Aorta (tissue), 5 donors: ENCODE measurements around the gene PTGER2. TPM values are rescaled to one million over a fixed set of nuclear protein-coding genes. Genes with fewer than 3 reads are reported as not detected.

Source experiments
- ATAC-seq: fragments of 200-7000 bp; cut with Tn5 transposase; one replicate; pipeline ENCODE4 v1.9.1; 2022; ENCODE audit warnings: moderate library complexity; ENCODE audit not compliant: low FRiP score
- DNase-seq, 2 donors: peaks; one replicate each; pipeline ENCODE4 v3.0.0-alpha.2; 2020
- H3K27ac ChIP-seq, 2 donors: one replicate each; pipeline ENCODE4 v1.5.1; 2013; ENCODE audit warnings: low read length in 2 of 2, mild to moderate bottlenecking in 2 of 2, moderate library complexity in 2 of 2, control low read depth in 1 of 2, inconsistent platforms in 1 of 2, low read depth in 1 of 2
- H3K27me3 ChIP-seq, 2 donors: one replicate each; pipeline ENCODE4 v1.6.1; 2013; ENCODE audit warnings: control low read depth in 1 of 2, low read length in 1 of 2, mild to moderate bottlenecking in 1 of 2, moderate library complexity in 1 of 2; ENCODE audit not compliant: insufficient read depth in 2 of 2, control insufficient read depth in 1 of 2
- H3K36me3 ChIP-seq, 2 donors: one replicate each; pipeline ENCODE4 v1.6.1; 2013; ENCODE audit warnings: control low read depth in 1 of 2, low read length in 1 of 2, mild to moderate bottlenecking in 1 of 2; ENCODE audit not compliant: insufficient read depth in 2 of 2, control insufficient read depth in 1 of 2
- H3K4me1 ChIP-seq, 2 donors: one replicate each; pipeline ENCODE4 v1.6.1; 2013; ENCODE audit warnings: low read length in 2 of 2, control low read depth in 1 of 2, mild to moderate bottlenecking in 1 of 2, moderate library complexity in 1 of 2; ENCODE audit not compliant: insufficient read depth in 2 of 2, control insufficient read depth in 1 of 2
- H3K4me3 ChIP-seq, 2 donors: one replicate each; pipeline ENCODE4 v1.5.1; 2013; ENCODE audit warnings: low read length in 2 of 2, control low read depth in 1 of 2, mild to moderate bottlenecking in 1 of 2
- H3K9me3 ChIP-seq: one replicate; pipeline ENCODE4 v1.6.1; 2013; ENCODE audit warnings: mild to moderate bottlenecking, low read length; ENCODE audit not compliant: control insufficient read depth
- WGBS, 2 donors: extraction: QIAGEN DNeasy Blood & Tissue Kit; methylation state at CpG; one replicate each; pipeline ENCODE4 v1.1.7; 2013; 5-methylcytosine and 5-hydroxymethylcytosine counted together
- intact Hi-C, 2 donors: fragments of 100-400 bp; cut with DNase I; formaldehyde crosslinking; loops; one replicate each; pipeline versions ENCODE4 v1.14.2 to v1.15.0; 2022
- polyA plus RNA-seq, 2 donors: library from polyadenylated mRNA; stranded (reverse); fragments of 200-250 nt; gene quantifications; one replicate each; pipeline ENCODE4 v1.2.3, GENCODE V29; 2013
- total RNA-seq, 2 donors: library from RNA; stranded (reverse); fragmentation: NEBNext Ultra II Directional; extraction: Animal tissue kit (Norgen Biotek cat#: 25700); gene quantifications; one replicate each; pipeline ENCODE4 v1.2.1, GENCODE V29; 2021
- donor health status: healthy with polysubstance abuse.
- donor health status: Bipolar disorder and iron deficiency.
- donor health status: DM: no; HTN: no; CAD: no.
- donor health status: DM: no; HTN: no; CAD: no.
- donor health status: DM: yes; HTN: yes; CAD: no.

Gene PTGER2
- total and polyA plus RNA-seq, 4 donors = 0.38 to 5.1 (median 2.6) TPM

GRCh38 chr14:52369305-52369801 lies 55.2 kb downstream of the PTGER2 start:
- DNase-seq (peak; percentile 60 to 77), ATAC-seq (no peak)
- intact Hi-C loops = no loop called here
- H3K27ac ChIP-seq = no peak overlapping the region
- H3K36me3 ChIP-seq = no peaks in the 10 kb centered on the region
- H3K9me3 ChIP-seq = peaks cover 2% of the 10 kb centered on the region
- H3K4me3 ChIP-seq = no peak overlapping the region
- 66 to 73% methylated on average over 3 of the region's 3 CpGs for WGBS, 2 donors
- no peaks in the 10 kb centered on the region for H3K4me1 ChIP-seq
- H3K27me3 ChIP-seq = no peaks in the 10 kb centered on the region

GRCh38 chr14:52370406-52370935 lies 56.4 kb downstream of the PTGER2 start:
- 96 to 97% methylated on average over 4 of the region's 4 CpGs for WGBS, 2 donors
- Histone ChIP-seq H3K4me1 (no peaks in the 10 kb centered on the region), H3K9me3 (peaks cover 2% of the 10 kb centered on the region), H3K27me3 (no peaks in the 10 kb centered on the region), H3K4me3 (no peak overlapping the region), H3K36me3 (no peaks in the 10 kb centered on the region), H3K27ac (no peak overlapping the region)
- DNase-seq (no peak), ATAC-seq (no peak)
- intact Hi-C loops = no loop called here

- Histone ChIP-seq H3K27ac (no peak overlapping the region), H3K36me3 (no peaks in the 10 kb centered on the region), H3K9me3 (no peaks in the 10 kb centered on the region), H3K4me1 (no peaks in the 10 kb centered on the region), H3K27me3 (no peaks in the 10 kb centered on the region), H3K4me3 (no peak overlapping the region)
- 90 to 97% methylated on average over 3 of the region's 3 CpGs for WGBS, 2 donors
- intact Hi-C loops = no loop called here
- no peak for ATAC-seq
- no peak for DNase-seq
Measured at GRCh38 chr14:52377940-52378339, 63.8 kb downstream of the PTGER2 start.

Other genes starting within 250 kb of the PTGER2 start
- gene NID2, start 245.3 kb upstream of the PTGER2 start, total RNA-seq = 10 to 100 TPM; 22.1 to 56.6 TPM
- 10 to 100 TPM in 1 of 2 donors, 1 to 10 TPM in 1; 2.8 to 30.9 TPM for gene NID2, start 245.3 kb upstream of the PTGER2 start, polyA plus RNA-seq
- 1 to 10 TPM in 1 of 2 donors, under 1 TPM in 1; 0.71 to 2.9 TPM for gene PTGDR, start 46.6 kb upstream of the PTGER2 start, total RNA-seq
- under 1 TPM; 0.13 to 0.38 TPM for gene PTGDR, start 46.6 kb upstream of the PTGER2 start, polyA plus RNA-seq
- gene TXNDC16, start 238.2 kb downstream of the PTGER2 start, total RNA-seq = 10 to 100 TPM; 10.2 to 10.7 TPM
- gene TXNDC16, start 238.2 kb downstream of the PTGER2 start, polyA plus RNA-seq = 1 to 10 TPM; 2.5 to 8.6 TPM
- gene GPR137C, start 238.5 kb downstream of the PTGER2 start, total RNA-seq = 1 to 10 TPM in 1 of 2 donors, under 1 TPM in 1; 0.62 to 1.7 TPM
- under 1 TPM; 0.13 to 0.28 TPM for gene GPR137C, start 238.5 kb downstream of the PTGER2 start, polyA plus RNA-seq